Measurements from ENCODE around the gene KLHL21. TPM values are rescaled to one million over a fixed set of nuclear protein-coding genes. Genes with fewer than 3 reads are reported as not detected.
A peak's percentile ranks its signal among the peaks of the same experiment; 100 is the strongest.

KLHL21 gene
- total RNA-seq, 1 experiment from 2014 or later, result 38.0 TPM

DNA sequence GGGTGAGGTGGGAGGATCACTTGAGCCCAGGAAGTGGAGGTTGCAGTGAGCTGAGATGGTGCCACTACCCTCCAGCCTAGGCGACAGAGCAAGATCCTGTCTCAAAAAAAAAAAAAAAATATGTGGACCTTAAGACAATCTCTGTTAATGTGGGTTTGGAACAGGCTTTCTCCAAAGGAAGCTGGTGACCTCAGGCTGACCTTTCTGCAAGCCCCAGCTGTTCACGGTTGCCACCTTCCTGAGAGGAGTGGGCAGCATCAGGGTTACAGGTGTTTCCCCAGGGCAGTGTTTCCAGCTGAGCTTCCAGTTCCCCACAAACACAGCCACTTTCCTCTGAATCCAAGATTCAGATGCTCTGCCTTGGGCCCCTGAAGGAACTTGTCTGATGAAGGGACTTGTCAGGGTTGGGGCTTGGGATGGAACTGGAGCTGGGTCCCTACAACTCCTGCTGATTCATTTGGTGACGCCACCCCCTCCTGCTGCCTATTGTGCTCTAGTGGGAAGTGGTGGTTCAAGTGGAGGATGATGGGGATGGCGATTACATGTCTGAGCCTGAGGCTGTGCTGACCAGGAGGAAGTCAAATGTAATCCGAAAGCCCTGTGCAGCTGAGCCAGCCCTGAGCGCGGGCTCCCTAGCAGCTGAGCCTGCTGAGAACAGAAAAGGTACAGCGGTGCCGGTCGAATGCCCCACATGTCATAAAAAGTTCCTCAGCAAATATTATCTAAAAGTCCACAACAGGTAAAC, 20.9 kb downstream of the KLHL21 start:
- no TSS peak for BruUV-seq (replicated peaks)
- CTCF ChIA-PET, result interaction anchor here (0.7 kb wide), 1 partner anchor 723 kb away, joined by 3 read pairs; no protein-coding TSS in a partner anchor
- Histone ChIP-seq H3K27me3 (replicated peaks; ENCODE audit: insufficient read depth, low read depth, low read length, poor library complexity) (no peaks in the 10 kb centered on the region), H3K4me3 (ENCODE audit: low read depth, low read length, poor library complexity, severe bottlenecking) (no peak overlapping the region), H3K4me1 (ENCODE audit: insufficient read depth, low read length, poor library complexity, severe bottlenecking) (peaks cover 14% of the 10 kb centered on the region), H3K27ac (ENCODE audit: low read depth, low read length, poor library complexity, severe bottlenecking) (no peak overlapping the region), H3K36me3 (ENCODE audit: insufficient read depth, low read length, poor library complexity, severe bottlenecking) (peaks cover 3% of the 10 kb centered on the region), H3K9me3 (ENCODE audit: low read depth, low read length, poor library complexity, severe bottlenecking) (no peaks in the 10 kb centered on the region)
- DNase-seq (ENCODE audit: low spot score), result no peak
- TF ChIP-seq, protein P1, sequence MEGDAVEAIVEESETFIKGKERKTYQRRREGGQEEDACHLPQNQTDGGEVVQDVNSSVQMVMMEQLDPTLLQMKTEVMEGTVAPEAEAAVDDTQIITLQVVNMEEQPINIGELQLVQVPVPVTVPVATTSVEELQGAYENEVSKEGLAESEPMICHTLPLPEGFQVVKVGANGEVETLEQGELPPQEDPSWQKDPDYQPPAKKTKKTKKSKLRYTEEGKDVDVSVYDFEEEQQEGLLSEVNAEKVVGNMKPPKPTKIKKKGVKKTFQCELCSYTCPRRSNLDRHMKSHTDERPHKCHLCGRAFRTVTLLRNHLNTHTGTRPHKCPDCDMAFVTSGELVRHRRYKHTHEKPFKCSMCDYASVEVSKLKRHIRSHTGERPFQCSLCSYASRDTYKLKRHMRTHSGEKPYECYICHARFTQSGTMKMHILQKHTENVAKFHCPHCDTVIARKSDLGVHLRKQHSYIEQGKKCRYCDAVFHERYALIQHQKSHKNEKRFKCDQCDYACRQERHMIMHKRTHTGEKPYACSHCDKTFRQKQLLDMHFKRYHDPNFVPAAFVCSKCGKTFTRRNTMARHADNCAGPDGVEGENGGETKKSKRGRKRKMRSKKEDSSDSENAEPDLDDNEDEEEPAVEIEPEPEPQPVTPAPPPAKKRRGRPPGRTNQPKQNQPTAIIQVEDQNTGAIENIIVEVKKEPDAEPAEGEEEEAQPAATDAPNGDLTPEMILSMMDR (conservative IDR thresholded peaks at IDR 0.05; ENCODE audit: low read depth, low read length), result no peak
- TF ChIP-seq EZH2 (IDR thresholded peaks at IDR 0.05; ENCODE audit: borderline replicate concordance, low read depth, low read length, poor library complexity, severe bottlenecking), result no peak
- intact Hi-C loops (cut with micrococcal nuclease; ENCODE audit: unreplicated experiment), result no loop called here
- POLR2A ChIA-PET (ENCODE audit: low non-redundant PET), result no interaction called here

DNA sequence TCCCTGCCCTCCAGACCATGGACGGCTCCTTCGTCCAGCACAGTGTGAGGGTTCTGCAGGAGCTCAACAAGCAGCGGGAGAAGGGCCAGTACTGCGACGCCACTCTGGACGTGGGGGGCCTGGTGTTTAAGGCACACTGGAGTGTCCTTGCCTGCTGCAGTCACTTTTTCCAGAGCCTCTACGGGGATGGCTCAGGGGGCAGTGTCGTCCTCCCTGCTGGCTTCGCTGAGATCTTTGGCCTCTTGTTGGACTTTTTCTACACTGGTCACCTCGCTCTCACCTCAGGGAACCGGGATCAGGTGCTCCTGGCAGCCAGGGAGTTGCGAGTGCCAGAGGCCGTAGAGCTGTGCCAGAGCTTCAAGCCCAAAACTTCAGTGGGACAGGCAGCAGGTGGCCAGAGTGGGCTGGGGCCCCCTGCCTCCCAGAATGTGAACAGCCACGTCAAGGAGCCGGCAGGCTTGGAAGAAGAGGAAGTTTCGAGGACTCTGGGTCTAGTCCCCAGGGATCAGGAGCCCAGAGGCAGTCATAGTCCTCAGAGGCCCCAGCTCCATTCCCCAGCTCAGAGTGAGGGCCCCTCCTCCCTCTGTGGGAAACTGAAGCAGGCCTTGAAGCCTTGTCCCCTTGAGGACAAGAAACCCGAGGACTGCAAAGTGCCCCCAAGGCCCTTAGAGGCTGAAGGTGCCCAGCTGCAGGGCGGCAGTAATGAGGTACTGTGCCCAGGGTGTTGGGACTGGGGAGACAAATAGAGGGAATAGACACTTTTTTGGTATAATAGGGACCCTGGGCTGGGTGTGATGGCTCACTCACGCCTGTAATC, 21.9 kb downstream of the KLHL21 start:
- no peaks in the 10 kb centered on the region for H3K27me3 ChIP-seq (replicated peaks; ENCODE audit: insufficient read depth, low read depth, low read length, poor library complexity)
- no peaks in the 10 kb centered on the region for H3K9me3 ChIP-seq (ENCODE audit: low read depth, low read length, poor library complexity, severe bottlenecking)
- peak overlapping the region; percentile 85 for H3K27ac ChIP-seq (ENCODE audit: low read depth, low read length, poor library complexity, severe bottlenecking)
- POLR2A ChIA-PET (ENCODE audit: low non-redundant PET), result no interaction called here
- CTCF ChIA-PET, result no interaction called here
- BruUV-seq (replicated peaks), result TSS peak; percentile 36
- H3K4me3 ChIP-seq (ENCODE audit: low read depth, low read length, poor library complexity, severe bottlenecking), result peak overlapping the region; percentile 89
- peak; percentile 52 for DNase-seq (ENCODE audit: low spot score)
- peaks cover 3% of the 10 kb centered on the region for H3K36me3 ChIP-seq (ENCODE audit: insufficient read depth, low read length, poor library complexity, severe bottlenecking)
- peaks cover 14% of the 10 kb centered on the region for H3K4me1 ChIP-seq (ENCODE audit: insufficient read depth, low read length, poor library complexity, severe bottlenecking)
- TF ChIP-seq, protein P1 (conservative IDR thresholded peaks at IDR 0.05; ENCODE audit: low read depth, low read length), result no peak
- no peak for TF ChIP-seq EZH2 (IDR thresholded peaks at IDR 0.05; ENCODE audit: borderline replicate concordance, low read depth, low read length, poor library complexity, severe bottlenecking)
- intact Hi-C loops (cut with micrococcal nuclease; ENCODE audit: unreplicated experiment), result no loop called here

DNA sequence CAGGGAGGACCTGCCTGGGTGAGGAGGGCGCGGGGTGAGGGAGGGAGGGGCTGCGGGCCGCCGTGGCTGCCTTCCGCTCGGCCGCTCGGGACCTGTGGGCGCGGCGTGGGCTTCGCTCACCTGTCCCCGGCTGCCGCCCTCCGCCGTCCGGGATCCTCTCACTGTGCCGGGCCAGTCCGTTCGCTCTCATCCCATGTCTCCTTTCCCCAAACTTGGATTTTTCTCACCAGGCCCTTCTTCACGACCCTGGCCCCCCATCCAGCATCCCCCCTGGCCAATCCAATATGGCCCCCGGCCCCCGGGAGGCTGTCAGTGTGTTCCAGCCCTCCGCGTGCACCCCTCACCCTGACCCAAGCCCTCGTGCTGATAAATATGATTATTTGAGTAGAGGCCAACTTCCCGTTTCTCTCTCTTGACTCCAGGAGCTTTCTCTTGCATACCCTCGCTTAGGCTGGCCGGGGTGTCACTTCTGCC, 22.5 kb downstream of the KLHL21 start:
- no peak for TF ChIP-seq EZH2 (IDR thresholded peaks at IDR 0.05; ENCODE audit: borderline replicate concordance, low read depth, low read length, poor library complexity, severe bottlenecking)
- TF ChIP-seq, protein P1 (conservative IDR thresholded peaks at IDR 0.05; ENCODE audit: low read depth, low read length), result no peak
- Histone ChIP-seq H3K4me1 (ENCODE audit: insufficient read depth, low read length, poor library complexity, severe bottlenecking) (peaks cover 14% of the 10 kb centered on the region), H3K27me3 (replicated peaks; ENCODE audit: insufficient read depth, low read depth, low read length, poor library complexity) (no peaks in the 10 kb centered on the region), H3K4me3 (ENCODE audit: low read depth, low read length, poor library complexity, severe bottlenecking) (peak overlapping the region; percentile 89), H3K9me3 (ENCODE audit: low read depth, low read length, poor library complexity, severe bottlenecking) (no peaks in the 10 kb centered on the region), H3K27ac (ENCODE audit: low read depth, low read length, poor library complexity, severe bottlenecking) (peak overlapping the region; percentile 85), H3K36me3 (ENCODE audit: insufficient read depth, low read length, poor library complexity, severe bottlenecking) (peaks cover 3% of the 10 kb centered on the region)
- BruUV-seq (replicated peaks), result no TSS peak
- intact Hi-C loops (cut with micrococcal nuclease; ENCODE audit: unreplicated experiment), result no loop called here
- POLR2A ChIA-PET (ENCODE audit: low non-redundant PET), result no interaction called here
- CTCF ChIA-PET, result interaction anchor here (0.5 to 1.0 kb wide), 2 partner anchors 26 to 187 kb away, joined by 5 to 7 read pairs; partner anchors contain the start of genes ACOT7, NOL9 and TAS1R1
- no peak for DNase-seq (ENCODE audit: low spot score)

Data from A673 (cell line).